Uterus (tissue), 2 donors: Measurements from ENCODE around the gene FKRP.

Experiments
- CTCF ChIP-seq, 4 experiments: fragments of 200-600 bp in 2 of 4; fragments of 450-650 bp in 2 of 4; sonication (generic) in 2 of 4; IDR thresholded peaks; one replicate each; pipeline ENCODE4 v1.5.1; 2016 to 2019; ENCODE audit warnings: antibody characterized with exemption in 4 of 4, mild to moderate bottlenecking in 2 of 4, moderate library complexity in 1 of 4
- POLR2A ChIP-seq, 2 donors: fragments of 450-650 bp; IDR thresholded peaks; one replicate each; pipeline ENCODE4 v1.6.1; 2016; ENCODE audit warnings: antibody characterized with exemption in 2 of 2, mild to moderate bottlenecking in 1 of 2, moderate library complexity in 1 of 2

DNA sequence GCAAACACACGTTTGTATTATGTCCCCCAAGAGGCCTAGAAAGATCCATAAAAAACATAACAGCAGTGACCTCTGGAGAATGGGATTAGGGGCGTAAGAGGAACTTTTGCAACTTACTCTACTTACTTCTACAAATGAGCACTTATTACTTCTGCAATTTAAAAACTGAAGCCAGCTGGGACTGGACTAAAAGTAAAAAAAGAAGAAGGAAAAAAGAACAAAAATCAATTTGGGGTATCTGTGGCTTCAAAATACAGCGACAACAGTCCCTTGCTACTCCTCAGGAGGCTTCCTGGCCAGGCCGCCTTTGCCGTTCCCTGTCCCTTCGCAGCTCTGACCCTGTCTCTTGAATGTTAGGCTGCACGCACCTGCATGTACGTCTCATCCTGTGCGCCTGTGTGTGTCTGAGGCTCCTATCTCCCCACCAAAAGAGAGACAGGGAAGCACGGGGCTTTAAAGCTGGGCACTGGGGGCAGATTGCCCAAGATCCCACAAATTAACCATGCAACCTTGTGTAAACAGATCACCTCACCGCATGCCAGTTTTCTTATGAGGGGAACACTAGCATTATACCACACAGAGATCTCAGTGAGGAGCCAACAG lies 12.1 kb upstream of the FKRP start:
- TF ChIP-seq CTCF (IDR thresholded peaks at IDR 0.05), result no peak
- no peak for TF ChIP-seq POLR2A (IDR thresholded peaks at IDR 0.05)
